HUES64 (cell line): ENCODE data around the gene MTRF1L.
"Not testable (repeated sequence)": the region's sequence is repeated elsewhere in the genome, so short reads cannot be mapped to it uniquely, and the experiment has no call there.

Experiments used
- H3K27ac ChIP-seq: 2 replicates; pipeline ENCODE4 v1.7.0; 2013; ENCODE audit warnings: low read depth, low read length, inconsistent platforms
- H3K27me3 ChIP-seq: 2 replicates; pipeline ENCODE4 v1.6.1; 2013; ENCODE audit warnings: mild to moderate bottlenecking, low read length; ENCODE audit not compliant: insufficient read depth
- H3K36me3 ChIP-seq: 2 replicates; pipeline ENCODE4 v1.6.1; 2013; ENCODE audit warnings: mild to moderate bottlenecking, low read length; ENCODE audit not compliant: insufficient read depth
- H3K4me1 ChIP-seq: 2 replicates; pipeline ENCODE4 v1.6.1; 2013; ENCODE audit warnings: mild to moderate bottlenecking, low read length, moderate library complexity; ENCODE audit not compliant: insufficient read depth
- H3K4me3 ChIP-seq: 2 replicates; pipeline ENCODE4 v1.5.1; 2013; ENCODE audit warnings: mild to moderate bottlenecking, low read length, moderate library complexity
- H3K9ac ChIP-seq: 2 replicates; pipeline ENCODE4 v1.6.1; 2013; ENCODE audit warnings: mild to moderate bottlenecking, low read depth, low read length
- H3K9me3 ChIP-seq: 2 replicates; pipeline ENCODE4 v1.6.1; 2013; ENCODE audit warnings: low read depth, low read length; ENCODE audit not compliant: insufficient read depth
- WGBS: fragments of 150-250, 120-280 bp; methylation state at CpG from one replicate; pipeline ENCODE4 v1.1.7; 2013; ENCODE audit warnings: missing lambda C conversion rate; 5-methylcytosine and 5-hydroxymethylcytosine counted together

MTRF1L gene

GRCh38 chr6:152969688-152970418 lies 32.7 kb downstream of the MTRF1L start:
- WGBS: 95% methylated on average over 6 of the region's 6 CpGs
- Histone ChIP-seq H3K27me3 (no peaks in the 10 kb centered on the region), H3K9ac (no peak overlapping the region), H3K4me3 (no peak overlapping the region), H3K27ac (no peak overlapping the region), H3K4me1 (peaks cover 4% of the 10 kb centered on the region; the same call in 1 of the 2 replicates), H3K9me3 (no peaks in the 10 kb centered on the region), H3K36me3 (peaks cover 57% of the 10 kb centered on the region)

- H3K9ac ChIP-seq, H3K9me3 ChIP-seq, H3K27ac ChIP-seq, H3K4me1 ChIP-seq, H3K4me3 ChIP-seq, H3K27me3 ChIP-seq: not testable (repeated sequence)
- WGBS: 92% methylated on average over 14 of the region's 15 CpGs
- H3K36me3 ChIP-seq: peaks cover 21% of the 10 kb centered on the region
Observed at GRCh38 chr6:152966168-152966894, 36.2 kb downstream of the MTRF1L start.

- no peak overlapping the region for H3K27ac ChIP-seq
- no peaks in the 10 kb centered on the region for H3K36me3 ChIP-seq
- H3K9me3 ChIP-seq: no peaks in the 10 kb centered on the region
- H3K27me3 ChIP-seq: no peaks in the 10 kb centered on the region
- 96% methylated on average over 24 of the region's 24 CpGs for WGBS
- H3K4me3 ChIP-seq: no peak overlapping the region
- H3K4me1 ChIP-seq: no peaks in the 10 kb centered on the region
- no peak overlapping the region for H3K9ac ChIP-seq
Observed at GRCh38 chr6:152959333-152959732, 43.2 kb downstream of the MTRF1L start.

GRCh38 chr6:152957796-152958195 lies 44.7 kb downstream of the MTRF1L start:
- Histone ChIP-seq H3K9ac (no peak overlapping the region), H3K4me3 (no peak overlapping the region), H3K9me3 (no peaks in the 10 kb centered on the region), H3K27me3 (no peaks in the 10 kb centered on the region), H3K27ac (no peak overlapping the region), H3K4me1 (peaks cover 3% of the 10 kb centered on the region), H3K36me3 (no peaks in the 10 kb centered on the region)
- 91% methylated on average over 1 of the region's 1 CpG for WGBS

GRCh38 chr6:152954443-152954842 lies 48.1 kb downstream of the MTRF1L start:
- no peaks in the 10 kb centered on the region for H3K27me3 ChIP-seq
- H3K9ac ChIP-seq: no peak overlapping the region
- no peaks in the 10 kb centered on the region for H3K9me3 ChIP-seq
- no peak overlapping the region for H3K4me3 ChIP-seq
- H3K36me3 ChIP-seq: no peaks in the 10 kb centered on the region
- H3K4me1 ChIP-seq: peaks cover 15% of the 10 kb centered on the region
- WGBS: 80% methylated on average over 2 of the region's 3 CpGs
- H3K27ac ChIP-seq: no peak overlapping the region

GRCh38 chr6:152952866-152953509 lies 49.5 kb downstream of the MTRF1L start:
- WGBS: 91% methylated on average over 7 of the region's 7 CpGs
- no peak overlapping the region for H3K4me3 ChIP-seq

GRCh38 chr6:152952045-152952444 lies 50.5 kb downstream of the MTRF1L start:
- WGBS: no CpG with 5 or more reads among the region's 1 CpG
- Histone ChIP-seq H3K36me3 (no peaks in the 10 kb centered on the region), H3K9ac (no peak overlapping the region), H3K27me3 (no peaks in the 10 kb centered on the region), H3K4me1 (peaks cover 18% of the 10 kb centered on the region), H3K9me3 (no peaks in the 10 kb centered on the region), H3K27ac (no peak overlapping the region), H3K4me3 (no peak overlapping the region; the same call in 1 of the 2 replicates)

More at GRCh38 chr6:152952866-152953509, 49.5 kb downstream of the MTRF1L start:
- H3K9me3 ChIP-seq: no peaks in the 10 kb centered on the region
- H3K27me3 ChIP-seq: no peaks in the 10 kb centered on the region
- no peaks in the 10 kb centered on the region for H3K36me3 ChIP-seq
- H3K4me1 ChIP-seq: peaks cover 15% of the 10 kb centered on the region
- no peak overlapping the region for H3K27ac ChIP-seq
- no peak overlapping the region for H3K9ac ChIP-seq

GRCh38 chr6:152950240-152950639 lies 52.3 kb downstream of the MTRF1L start:
- no peak overlapping the region for H3K4me3 ChIP-seq
- H3K9me3 ChIP-seq: no peaks in the 10 kb centered on the region
- H3K4me1 ChIP-seq: peaks cover 22% of the 10 kb centered on the region
- H3K27ac ChIP-seq: no peak overlapping the region
- WGBS: 83% methylated on average over 1 of the region's 3 CpGs
- H3K27me3 ChIP-seq: no peaks in the 10 kb centered on the region
- no peaks in the 10 kb centered on the region for H3K36me3 ChIP-seq
- H3K9ac ChIP-seq: no peak overlapping the region

- Histone ChIP-seq H3K36me3 (no peaks in the 10 kb centered on the region), H3K9me3 (no peaks in the 10 kb centered on the region), H3K4me3 (no peak overlapping the region), H3K4me1 (peaks cover 22% of the 10 kb centered on the region), H3K27me3 (no peaks in the 10 kb centered on the region), H3K27ac (no peak overlapping the region), H3K9ac (no peak overlapping the region)
- 66% methylated on average over 9 of the region's 9 CpGs for WGBS
Observed at GRCh38 chr6:152948150-152948768, 54.2 kb downstream of the MTRF1L start.

GRCh38 chr6:152946995-152947394 lies 55.5 kb downstream of the MTRF1L start:
- no peaks in the 10 kb centered on the region for H3K27me3 ChIP-seq
- no peak overlapping the region for H3K9ac ChIP-seq
- H3K9me3 ChIP-seq: no peaks in the 10 kb centered on the region
- no peak overlapping the region for H3K4me3 ChIP-seq
- H3K36me3 ChIP-seq: no peaks in the 10 kb centered on the region
- no peak overlapping the region for H3K27ac ChIP-seq
- 82% methylated on average over 1 of the region's 2 CpGs for whole genome bisulfite sequencing
- peaks cover 11% of the 10 kb centered on the region for H3K4me1 ChIP-seq

- Histone ChIP-seq H3K4me1 (peaks cover 7% of the 10 kb centered on the region; the same call in 1 of the 2 replicates), H3K4me3 (no peak overlapping the region), H3K9ac (no peak overlapping the region), H3K9me3 (no peaks in the 10 kb centered on the region), H3K27ac (no peak overlapping the region), H3K36me3 (no peaks in the 10 kb centered on the region), H3K27me3 (no peaks in the 10 kb centered on the region)
- WGBS: 71% methylated on average over 1 of the region's 3 CpGs
Observed at GRCh38 chr6:152946484-152946883, 56.0 kb downstream of the MTRF1L start.
